Raji (cell line): ENCODE measurements around the gene ALPL.

Source experiments
- POLR2A ChIP-seq: IDR thresholded peaks from 2 replicates; pipeline ENCODE4 v1.6.1; 2011; ENCODE audit warnings: low read depth, low read length, control low read depth; ENCODE audit not compliant: insufficient read depth

Gene ALPL

GRCh38 chr1:21521717-21522060 is 12.5 kb downstream of the ALPL start:
- no peak for TF ChIP-seq POLR2A

- TF ChIP-seq POLR2A: no peak
These were observed 13.4 kb downstream of the ALPL start for GRCh38 chr1:21522525-21523038.

GRCh38 chr1:21523297-21523813 is 14.1 kb downstream of the ALPL start:
- TF ChIP-seq POLR2A: no peak

- TF ChIP-seq POLR2A: no peak
These were observed 15.0 kb downstream of the ALPL start for GRCh38 chr1:21524220-21524619.

GRCh38 chr1:21524686-21525339 is 15.6 kb downstream of the ALPL start:
- TF ChIP-seq POLR2A: no peak

GRCh38 chr1:21525340-21525717 is 16.1 kb downstream of the ALPL start:
- TF ChIP-seq POLR2A: no peak

- TF ChIP-seq POLR2A: no peak
These were observed 17.2 kb downstream of the ALPL start for GRCh38 chr1:21526441-21526840.

- no peak for TF ChIP-seq POLR2A
These were observed 21.3 kb downstream of the ALPL start for GRCh38 chr1:21530368-21531016.

GRCh38 chr1:21531241-21531640 is 22.0 kb downstream of the ALPL start:
- TF ChIP-seq POLR2A: no peak

- no peak for TF ChIP-seq POLR2A
These were observed 23.3 kb downstream of the ALPL start for GRCh38 chr1:21532496-21532895.

- TF ChIP-seq POLR2A: no peak
These were observed 23.8 kb downstream of the ALPL start for GRCh38 chr1:21532992-21533534.

- TF ChIP-seq POLR2A: no peak
These were observed 24.9 kb downstream of the ALPL start for GRCh38 chr1:21534146-21534545.

GRCh38 chr1:21534674-21535378 is 25.6 kb downstream of the ALPL start:
- no peak for TF ChIP-seq POLR2A

- no peak for TF ChIP-seq POLR2A
These were observed 27.0 kb downstream of the ALPL start for GRCh38 chr1:21536218-21536617.

GRCh38 chr1:21537511-21537931 is 28.3 kb downstream of the ALPL start:
- TF ChIP-seq POLR2A: no peak

GRCh38 chr1:21537932-21538630 is 28.9 kb downstream of the ALPL start:
- TF ChIP-seq POLR2A: no peak

GRCh38 chr1:21539933-21540332 is 30.7 kb downstream of the ALPL start:
- TF ChIP-seq POLR2A: no peak
